ENCODE results near the gene AK5. TPM values are rescaled to one million over a fixed set of nuclear protein-coding genes. Genes with fewer than 3 reads are reported as not detected.
A peak's percentile ranks its signal among the peaks of the same experiment; 100 is the strongest.

The AK5 gene
- total RNA-seq, 4 donors from 2014 or later: 0.17 to 1.6 (median 0.56) TPM; not detected in 1

- Histone ChIP-seq H3K27ac (peak overlapping the region; percentile 1 to 46 (median 45)), H3K27me3 (no peaks in the 10 kb centered on the region), H3K36me3 (no peaks in the 10 kb centered on the region), H3K4me3 (replicated peaks in 1 of 3) (no peak overlapping the region), H3K9me3 (no peaks in the 10 kb centered on the region), H3K4me1 (peaks cover 18 to 30% of the 10 kb centered on the region in 2 donors)
- TF ChIP-seq CTCF (IDR thresholded peaks at IDR 0.05): no peak
- no peak for TF ChIP-seq POLR2A (IDR thresholded peaks at IDR 0.05)
- DNase-seq: peak; percentile 46 to 50
- intact Hi-C loops (cut with DNase I): loop anchor here (10.0 kb wide), 1 partner anchor 385 kb away; no protein-coding TSS in a partner anchor
- 62 to 74% methylated on average over 4 of the region's 4 CpGs for WGBS, 2 donors
These were observed 257.8 kb downstream of the AK5 start for GRCh38 chr1:77539519-77540142.

DNA sequence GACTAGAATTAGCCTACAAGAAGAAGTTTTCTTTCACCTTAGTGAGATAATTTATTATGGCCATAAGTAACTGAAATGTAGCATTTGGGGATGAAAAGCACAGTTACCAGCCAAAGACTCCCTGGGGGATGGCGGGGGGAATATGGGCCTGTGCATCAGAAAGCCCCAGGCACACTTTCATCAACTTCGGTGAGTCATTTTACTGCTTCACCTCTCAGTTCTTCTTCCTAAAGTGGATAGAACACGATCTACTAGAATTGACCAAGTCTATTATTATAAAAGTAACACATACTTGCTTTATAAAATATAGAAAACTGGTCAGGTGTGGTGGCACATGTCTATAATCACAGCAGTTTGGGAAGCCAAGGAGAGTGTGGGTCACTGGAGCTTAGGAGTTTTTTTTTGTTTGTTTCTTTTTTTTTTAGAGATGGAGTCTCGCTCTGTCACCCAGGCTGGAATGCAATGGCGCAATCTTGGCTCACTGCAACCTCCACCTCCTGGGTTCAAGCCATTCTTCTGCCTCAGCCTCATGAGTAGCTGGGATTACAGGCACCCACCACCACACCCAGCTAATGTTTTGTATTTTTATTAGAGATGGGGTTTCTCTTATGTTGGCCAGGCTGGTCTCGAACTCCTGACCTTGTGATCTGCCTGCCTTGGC lies 258.8 kb downstream of the AK5 start:
- H3K27me3 ChIP-seq: no peaks in the 10 kb centered on the region
- no peaks in the 10 kb centered on the region for H3K9me3 ChIP-seq
- H3K4me1 ChIP-seq: peaks cover 18 to 30% of the 10 kb centered on the region in 2 donors
- peak in 1 of 2 donors; percentile 14 for DNase-seq
- intact Hi-C loops (cut with DNase I): no loop called here
- TF ChIP-seq POLR2A (IDR thresholded peaks at IDR 0.05): no peak
- no peak for TF ChIP-seq CTCF (IDR thresholded peaks at IDR 0.05)
- H3K4me3 ChIP-seq (replicated peaks in 1 of 3): no peak overlapping the region
- no peaks in the 10 kb centered on the region for H3K36me3 ChIP-seq
- peak overlapping the region in 1 of 3 donors; percentile 46 for H3K27ac ChIP-seq
- WGBS, 2 donors: 79 to 85% methylated on average over 6 of the region's 6 CpGs

DNA sequence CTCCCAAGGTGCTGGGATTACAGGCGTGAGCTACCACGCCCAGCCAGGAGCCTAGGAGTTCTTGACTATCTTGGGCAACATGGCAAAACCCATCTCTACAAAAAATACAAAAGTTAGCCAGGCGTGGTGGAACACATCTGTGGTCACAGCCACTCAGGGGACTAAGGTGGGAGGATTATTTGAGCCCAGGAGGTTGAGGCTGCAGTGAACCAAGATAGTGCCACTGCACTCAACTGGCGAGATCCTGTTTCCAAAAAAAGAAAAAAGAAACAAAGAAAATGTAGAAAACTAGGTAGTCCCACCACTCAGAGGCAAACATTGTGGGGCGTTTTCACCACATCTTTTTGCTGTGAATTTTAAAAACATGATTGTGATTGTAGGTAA lies 259.3 kb downstream of the AK5 start:
- Histone ChIP-seq H3K27ac (no peak overlapping the region), H3K9me3 (no peaks in the 10 kb centered on the region), H3K27me3 (no peaks in the 10 kb centered on the region), H3K4me1 (peaks cover 18 to 30% of the 10 kb centered on the region in 2 donors), H3K36me3 (no peaks in the 10 kb centered on the region), H3K4me3 (replicated peaks in 1 of 3) (no peak overlapping the region)
- no peak for TF ChIP-seq POLR2A (IDR thresholded peaks at IDR 0.05)
- no peak for TF ChIP-seq CTCF (IDR thresholded peaks at IDR 0.05)
- peak in 1 of 2 donors; percentile 4 for DNase-seq
- 92 to 94% methylated on average over 5 of the region's 5 CpGs for WGBS, 2 donors
- intact Hi-C loops (cut with DNase I): no loop called here

DNA sequence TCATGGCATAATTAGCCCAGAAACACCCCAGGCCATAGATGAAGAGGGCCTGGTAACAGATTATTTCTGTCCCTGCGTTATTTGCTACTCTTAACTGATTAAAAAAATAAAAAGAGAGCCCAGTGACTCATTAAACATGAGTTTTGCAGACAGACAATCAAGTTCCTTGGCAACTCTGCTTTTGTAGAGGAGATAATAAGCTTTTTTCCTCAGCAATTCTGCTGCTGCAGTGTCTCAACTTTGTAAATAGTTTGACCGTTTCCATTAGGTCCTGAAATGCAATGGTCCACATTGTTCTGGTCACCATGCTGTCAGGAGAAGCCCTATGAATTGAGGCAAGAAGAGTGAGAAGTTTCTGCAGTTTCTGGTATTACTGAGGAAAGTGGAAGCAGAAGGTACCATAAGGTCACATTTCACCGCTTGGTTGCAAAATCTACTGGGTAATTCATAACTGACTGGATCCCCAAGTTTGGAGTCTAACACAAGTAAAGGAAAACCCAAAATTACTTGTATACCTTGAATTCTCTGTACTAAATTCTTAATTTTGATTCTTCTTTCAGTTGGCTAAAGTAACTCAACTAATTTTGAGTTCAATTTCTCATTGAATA lies 261.1 kb downstream of the AK5 start:
- Histone ChIP-seq H3K36me3 (no peaks in the 10 kb centered on the region), H3K27ac (no peak overlapping the region), H3K4me3 (replicated peaks in 1 of 3) (no peak overlapping the region), H3K27me3 (no peaks in the 10 kb centered on the region), H3K4me1 (peaks cover 18 to 30% of the 10 kb centered on the region in 2 donors), H3K9me3 (no peaks in the 10 kb centered on the region)
- 84 to 89% methylated on average over 3 of the region's 3 CpGs for WGBS, 2 donors
- no peak for DNase-seq
- TF ChIP-seq POLR2A (IDR thresholded peaks at IDR 0.05) (no peak), CTCF (IDR thresholded peaks at IDR 0.05) (no peak)
- intact Hi-C loops (cut with DNase I): no loop called here
